IPS DF 4.7 (cell line): Measurements from ENCODE around the gene CRISPLD2.
"Not testable (repeated sequence)": the region's sequence is repeated elsewhere in the genome, so short reads cannot be mapped to it uniquely, and the experiment has no call there.

Source experiments
- DNase-seq: peaks from one replicate; pipeline ENCODE4 v3.0.0-alpha.2; 2013; ENCODE audit warnings: low spot score; ENCODE audit errors: extremely low read depth

The CRISPLD2 gene

GRCh38 chr16:84839956-84840355 lies 20.2 kb downstream of the CRISPLD2 start:
- no peak for DNase-seq

DNA sequence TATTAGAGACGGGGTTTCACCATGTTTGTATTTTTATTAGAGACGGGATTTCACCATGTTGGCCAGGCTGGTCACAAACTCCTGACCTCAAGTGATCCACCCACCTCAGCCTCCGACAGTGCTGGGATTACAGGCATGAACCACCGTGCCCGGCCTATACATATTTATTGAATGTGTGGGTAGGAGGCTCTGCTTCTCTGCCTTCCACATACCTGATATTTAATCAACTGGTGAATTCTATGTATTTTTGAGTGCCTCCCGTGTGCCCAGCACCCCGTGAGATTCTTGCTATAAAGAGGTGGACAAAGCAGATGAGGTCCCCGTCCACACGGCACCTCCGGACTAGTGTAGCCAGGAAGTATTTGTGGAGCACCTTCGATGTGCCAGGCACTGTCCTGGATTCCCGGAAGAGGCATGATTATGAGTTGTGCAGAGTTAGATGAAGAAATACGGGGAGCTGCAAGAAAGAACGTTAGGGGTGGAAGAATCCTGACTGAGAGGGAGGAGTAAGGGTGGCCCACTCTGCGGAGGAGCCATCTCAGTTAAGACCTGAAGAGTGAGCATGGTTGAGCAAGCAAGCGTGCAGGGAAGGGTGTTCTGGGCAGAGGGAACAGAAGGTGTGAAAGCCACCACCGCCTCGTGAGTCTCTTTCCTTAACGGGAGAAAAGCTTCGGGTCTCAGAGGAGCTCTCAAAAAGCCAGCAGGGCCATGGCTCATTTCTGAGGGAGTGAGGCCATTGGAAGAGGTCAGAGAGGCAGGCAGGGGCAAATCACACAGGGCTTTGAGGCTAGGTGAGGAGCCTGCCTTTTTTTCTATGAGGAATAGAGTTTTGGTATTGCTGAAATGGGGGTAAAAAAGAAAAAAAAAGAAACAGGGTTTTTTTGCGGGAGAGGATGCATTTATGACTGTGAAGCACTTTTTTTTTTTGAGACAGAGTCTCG lies 21.2 kb downstream of the CRISPLD2 start:
- DNase-seq: no peak

DNA sequence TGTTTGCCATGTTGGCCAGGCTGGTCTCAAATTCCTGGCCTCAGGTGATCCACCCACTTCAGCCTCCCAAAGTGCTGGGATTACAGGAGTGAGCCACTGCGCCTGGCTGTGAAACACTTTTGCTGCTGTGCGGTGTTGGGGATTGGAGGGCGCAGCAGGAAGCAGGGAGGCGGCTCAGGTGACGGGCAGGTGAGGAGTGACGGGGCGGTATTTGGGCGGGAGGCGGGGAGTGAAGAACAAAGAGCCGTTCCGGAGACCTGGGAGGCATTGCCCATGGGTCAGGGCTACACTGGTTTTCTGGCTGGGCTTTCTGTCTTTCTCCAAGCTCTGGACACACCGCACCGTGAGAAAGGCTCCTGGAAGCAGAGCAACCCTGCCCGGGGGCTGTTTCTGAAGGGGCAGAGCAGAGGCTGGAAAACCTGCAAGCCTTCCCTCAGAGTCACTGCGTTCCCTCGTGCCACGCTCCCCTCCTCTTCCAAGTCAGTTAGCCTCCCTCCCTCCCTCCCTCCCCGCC lies 22.1 kb downstream of the CRISPLD2 start:
- DNase-seq: no peak

- DNase-seq: no peak
Observed at GRCh38 chr16:84842516-84843148, 22.8 kb downstream of the CRISPLD2 start.

DNA sequence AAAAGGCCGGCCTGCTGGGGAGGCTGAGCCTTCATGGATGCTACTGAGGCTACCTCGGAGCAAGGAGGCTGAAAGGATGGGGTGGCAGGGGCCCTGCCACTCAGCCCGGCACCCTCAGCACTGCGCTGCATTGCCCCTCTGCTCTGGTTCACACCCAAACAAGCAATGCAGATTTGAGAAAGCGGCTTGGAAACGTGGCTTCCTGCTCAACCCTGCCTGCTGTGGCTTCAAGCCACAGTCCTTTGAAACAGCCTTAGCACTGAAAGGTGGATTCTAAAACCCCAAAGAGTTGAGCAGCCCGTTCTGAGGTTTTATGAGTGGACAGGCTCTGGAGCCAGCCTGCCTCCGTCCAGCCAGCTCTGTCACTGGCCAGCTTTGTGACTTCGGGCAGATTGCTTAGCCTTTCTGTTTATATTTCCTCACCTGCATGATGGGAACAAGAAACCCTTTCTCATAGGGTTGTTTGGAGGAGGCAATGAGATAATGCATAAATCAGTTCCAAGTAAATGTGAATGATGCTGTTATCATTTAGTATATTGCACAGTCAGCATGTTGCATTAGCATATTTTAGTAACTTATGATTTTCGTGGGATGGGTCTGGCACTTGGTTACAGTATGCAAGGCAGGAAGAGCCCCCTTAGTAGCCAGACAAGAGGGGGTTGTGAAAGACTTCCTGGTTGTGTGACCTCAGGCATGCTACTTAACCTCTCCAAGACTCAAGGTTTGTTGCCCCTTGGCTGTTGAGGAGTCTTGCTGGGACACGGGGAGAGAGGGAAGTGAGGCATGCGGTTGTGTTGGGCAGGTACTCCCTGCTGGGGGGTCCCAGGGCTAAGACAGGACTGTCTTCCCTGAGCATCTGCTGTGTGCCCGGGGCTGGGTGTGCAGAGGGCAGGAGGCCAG lies 23.6 kb downstream of the CRISPLD2 start:
- no peak for DNase-seq

GRCh38 chr16:84844049-84844350 lies 24.2 kb downstream of the CRISPLD2 start:
- DNase-seq: no peak

DNA sequence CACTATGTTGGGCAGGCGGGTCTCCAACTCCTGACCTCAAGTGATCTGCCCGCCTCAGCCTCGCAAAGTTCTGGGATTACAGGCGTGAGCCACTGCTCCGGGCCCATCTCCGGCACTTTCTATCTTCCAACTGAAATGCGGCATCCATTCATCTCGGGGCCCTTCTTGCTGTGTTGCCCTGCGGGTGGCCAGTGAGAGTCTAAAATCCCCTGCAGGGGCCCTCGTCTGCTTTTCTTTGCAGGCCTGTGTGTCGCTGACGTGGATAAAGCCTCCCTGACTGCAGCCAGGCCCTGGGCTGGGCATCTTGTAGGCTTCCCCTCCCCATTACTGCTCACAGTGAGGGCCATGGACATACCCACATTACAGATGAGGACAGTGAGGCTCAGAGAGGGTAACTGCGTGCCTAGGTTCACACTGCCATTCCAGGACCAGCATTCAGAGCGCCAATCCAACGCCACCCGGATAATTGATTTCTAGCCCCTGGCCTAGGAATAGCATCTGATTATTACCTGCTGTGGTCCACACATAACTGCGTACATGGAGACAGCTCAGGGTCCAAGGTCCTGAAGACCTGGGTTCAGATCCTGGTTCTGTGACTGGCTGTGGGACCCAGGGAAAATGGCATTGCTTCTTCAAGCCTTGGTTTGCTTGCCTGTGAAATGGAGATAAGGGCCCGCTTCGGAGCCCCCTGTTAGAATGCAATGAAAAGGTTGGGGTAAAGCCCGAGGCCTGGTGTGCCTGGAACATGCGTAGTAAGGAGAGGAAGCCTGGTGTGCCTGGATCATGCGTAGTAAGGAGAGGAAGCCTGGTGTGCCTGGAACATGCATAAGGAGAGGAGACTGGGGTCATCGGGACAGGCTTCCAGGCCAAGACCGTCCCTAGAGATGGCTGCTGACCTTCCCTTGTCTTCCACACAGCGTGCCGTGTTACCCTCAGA lies 25.0 kb downstream of the CRISPLD2 start:
- DNase-seq: no peak

GRCh38 chr16:84845496-84846002 lies 25.8 kb downstream of the CRISPLD2 start:
- DNase-seq: no peak

- DNase-seq: no peak
Observed at GRCh38 chr16:84847564-84848355, 28.0 kb downstream of the CRISPLD2 start.

GRCh38 chr16:84848986-84849634 lies 29.3 kb downstream of the CRISPLD2 start:
- no peak for DNase-seq

GRCh38 chr16:84849751-84850150 lies 30.0 kb downstream of the CRISPLD2 start:
- DNase-seq: no peak

- DNase-seq: no peak
Observed at GRCh38 chr16:84850714-84851113, 30.9 kb downstream of the CRISPLD2 start.

DNA sequence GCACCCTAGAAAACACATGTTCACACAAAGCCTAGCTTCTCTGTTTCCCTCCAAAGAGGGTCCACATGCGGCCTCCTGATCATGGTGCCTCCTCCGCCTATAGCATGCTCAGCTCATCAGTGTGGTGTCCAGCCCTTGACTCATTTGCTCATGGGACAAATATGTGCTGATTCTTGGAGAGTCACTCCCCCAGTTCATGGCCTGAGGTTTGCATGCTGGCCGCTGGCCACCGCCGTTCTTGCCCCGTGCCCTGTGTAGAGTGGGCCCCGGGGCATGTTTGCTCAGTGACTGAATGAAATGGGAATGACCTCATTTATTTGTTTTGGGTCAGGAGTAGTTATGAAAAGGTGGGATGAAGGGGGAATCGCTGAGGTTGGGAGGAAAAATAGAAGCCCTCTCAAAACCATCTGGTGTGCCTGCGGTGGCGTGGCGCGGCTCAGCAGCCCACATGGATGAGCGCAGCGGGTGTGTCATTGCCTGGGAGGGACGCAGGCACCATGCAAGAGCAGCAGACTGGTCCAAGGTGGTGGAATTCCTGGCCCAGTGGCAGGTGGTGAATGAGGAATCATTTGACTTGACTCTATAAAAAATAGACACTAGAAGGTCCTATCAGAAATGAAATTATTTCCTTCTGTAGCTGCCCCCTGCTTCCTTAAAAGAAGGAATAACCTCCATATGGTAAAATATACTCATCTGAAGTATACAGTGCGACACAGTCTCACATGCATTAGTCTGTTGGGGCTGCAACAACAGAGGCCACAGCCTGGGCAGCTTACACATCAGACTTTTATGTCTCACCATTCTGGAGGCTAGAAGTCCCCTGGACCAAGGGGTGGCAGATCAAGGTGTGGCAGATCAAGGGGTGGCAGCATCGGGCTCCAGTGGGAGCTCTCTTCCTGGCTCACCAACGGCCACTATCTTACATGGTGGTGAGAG lies 31.7 kb downstream of the CRISPLD2 start:
- DNase-seq: no peak

DNA sequence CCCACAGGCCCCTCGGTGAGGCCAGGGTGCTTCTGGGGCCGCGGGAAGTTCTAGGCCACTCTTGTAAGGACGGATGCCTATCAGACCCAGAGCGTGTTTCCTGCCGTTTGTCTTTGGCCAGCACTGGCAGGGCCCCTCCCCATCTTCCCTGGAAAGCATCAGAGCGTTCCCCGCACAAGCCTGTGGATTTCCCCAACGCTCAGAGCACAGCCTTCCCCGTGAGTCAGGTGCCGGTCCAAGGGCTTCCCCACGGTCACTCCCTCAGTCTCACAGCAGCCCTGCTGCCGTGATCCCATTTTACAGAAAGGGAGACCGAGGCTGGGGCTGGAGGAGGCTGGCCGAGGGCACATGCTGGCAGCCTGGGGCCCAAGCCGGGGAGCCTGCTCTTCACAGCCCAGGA lies 33.7 kb downstream of the CRISPLD2 start:
- DNase-seq: no peak

DNA sequence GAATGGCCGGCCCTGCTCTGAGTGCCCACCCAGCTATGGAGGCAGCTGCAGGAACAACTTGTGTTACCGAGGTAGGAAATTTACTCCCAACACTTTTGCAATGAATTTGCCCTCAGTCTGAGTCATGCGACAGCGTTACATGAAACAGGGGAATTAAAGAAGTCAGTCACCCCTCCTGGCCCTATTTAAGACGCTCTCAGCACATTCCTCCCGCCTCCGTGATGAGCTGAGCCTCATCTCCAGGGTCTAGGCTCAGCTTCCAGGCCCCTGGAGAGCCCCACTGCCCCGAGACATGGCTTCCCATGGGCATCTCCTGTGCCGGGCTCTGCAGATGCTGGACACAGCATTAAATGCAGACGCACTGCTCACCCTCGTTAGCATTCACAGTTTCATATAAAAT lies 35.0 kb downstream of the CRISPLD2 start:
- DNase-seq: no peak

GRCh38 chr16:84855435-84856202 lies 35.8 kb downstream of the CRISPLD2 start:
- not testable (repeated sequence) for DNase-seq

- not testable (repeated sequence) for DNase-seq
Observed at GRCh38 chr16:84856203-84856581, 36.4 kb downstream of the CRISPLD2 start.
